T-cell (primary cell): ENCODE data around the gene ZNF492. TPM values are rescaled to one million over a fixed set of nuclear protein-coding genes. Genes with fewer than 3 reads are reported as not detected.

ENCODE experiments used
- ATAC-seq, 4 experiments: fragments of 200-7000 bp in 3 of 4; fragments of 150-1000 bp in 1 of 4; cut with Tn5 transposase; replicated peaks in 1 of 4; 1 replicate in 3 of 4; 2 replicates in 1 of 4; pipeline ENCODE4 v1.10.0; 2021; ENCODE audit warnings: moderate library complexity in 3 of 4, mild to moderate bottlenecking in 2 of 4, moderate number of reproducible peaks in 1 of 4
- CTCF ChIA-PET, 2 donors: fragments of 300-600 bp; sonication (Branson Sonifier 250); formaldehyde crosslinking; loops; one replicate each; lab custom pipeline; 2022; ENCODE audit warnings: antibody characterized with exemption in 2 of 2; lab: Charles Lee
- POLR2A ChIA-PET, 2 donors: fragments of 300-600 bp; sonication (Branson Sonifier 250); formaldehyde crosslinking; loops; one replicate each; lab custom pipeline; 2022; ENCODE audit warnings: antibody characterized with exemption in 2 of 2; lab: Charles Lee
- DNase-seq, 35 experiments: peaks; one replicate each; pipeline versions ENCODE4 v3.0.0 to v3.0.0-alpha.2; 2013 to 2023
- H3K27ac ChIP-seq: one replicate; pipeline ENCODE4 v1.5.1; 2013; ENCODE audit warnings: low read length
- H3K27me3 ChIP-seq, 2 experiments: replicated peaks in 1 of 2; 1 replicate in 1 of 2; 2 replicates in 1 of 2; pipeline versions ENCODE4 v1.6.1 to v1.7.0; 2013; ENCODE audit warnings: low read length in 1 of 2, mixed read lengths in 1 of 2; ENCODE audit not compliant: control insufficient read depth in 2 of 2, insufficient read depth in 2 of 2; ENCODE audit errors: extremely low read depth in 1 of 2
- H3K36me3 ChIP-seq, 2 donors: 1 replicate in 1 of 2; 2 replicates in 1 of 2; pipeline versions ENCODE4 v1.6.1 to v1.7.0; 2013; ENCODE audit warnings: low read length in 1 of 2; ENCODE audit not compliant: control insufficient read depth in 2 of 2, insufficient read depth in 1 of 2; ENCODE audit errors: extremely low read depth in 1 of 2
- H3K4me1 ChIP-seq, 2 experiments: 1 replicate in 1 of 2; 2 replicates in 1 of 2; pipeline versions ENCODE4 v1.6.1 to v1.7.0; 2013; ENCODE audit warnings: low read length in 2 of 2, mixed read lengths in 1 of 2; ENCODE audit not compliant: insufficient read depth in 2 of 2, control insufficient read depth in 1 of 2; ENCODE audit errors: extremely low read depth in 1 of 2
- H3K4me3 ChIP-seq, 2 donors: 1 replicate in 1 of 2; 2 replicates in 1 of 2; pipeline versions ENCODE4 v1.5.1 to v1.7.0; 2013; ENCODE audit warnings: mild to moderate bottlenecking in 2 of 2, low read length in 1 of 2, moderate library complexity in 1 of 2; ENCODE audit not compliant: control insufficient read depth in 1 of 2; ENCODE audit errors: extremely low read depth in 1 of 2
- H3K9me3 ChIP-seq: 2 replicates; pipeline ENCODE4 v1.7.0; 2013
- H3K27ac Mint-ChIP-seq, 2 donors: one replicate each; pipeline ENCODE4 v1.8.0; 2020 to 2021; ENCODE audit warnings: mild to moderate bottlenecking in 2 of 2, mixed read lengths in 2 of 2
- H3K27me3 Mint-ChIP-seq, 2 donors: one replicate each; pipeline ENCODE4 v1.8.0; 2021 to 2022; ENCODE audit warnings: mixed read lengths in 2 of 2
- H3K36me3 Mint-ChIP-seq: one replicate; pipeline ENCODE4 v1.8.0; 2021; ENCODE audit warnings: mixed read lengths
- H3K4me1 Mint-ChIP-seq, 3 donors: one replicate each; pipeline ENCODE4 v1.8.0; 2020 to 2022; ENCODE audit warnings: mixed read lengths in 3 of 3, mild to moderate bottlenecking in 1 of 3
- H3K4me3 Mint-ChIP-seq, 3 donors: one replicate each; pipeline ENCODE4 v1.8.0; 2020 to 2022; ENCODE audit warnings: mild to moderate bottlenecking in 3 of 3, mixed read lengths in 3 of 3, moderate library complexity in 3 of 3
- H3K9me3 Mint-ChIP-seq, 3 donors: one replicate each; pipeline ENCODE4 v1.8.0; 2020 to 2022; ENCODE audit warnings: mixed read lengths in 3 of 3
- WGBS: methylation state at CpG from one replicate; pipeline ENCODE4 v1.1.5; 2013; ENCODE audit warnings: missing lambda C conversion rate; ENCODE audit not compliant: insufficient coverage; 5-methylcytosine and 5-hydroxymethylcytosine counted together
- total RNA-seq, 35 experiments: library from RNA in 6 of 35; stranded (reverse) in 6 of 35; fragments of 120-200 nt in 1 of 35; gene quantifications; one replicate each; pipeline versions ENCODE4 v1.2.1 to v1.2.4 and lab custom pipeline; 2013 to 2026

The ZNF492 gene
- total RNA-seq, 5 donors from 2014 or later (not counting 1 experiment from before 2014, with no cell fraction given), result 0.40 to 1.4 (median 0.79) TPM

- Histone ChIP-seq H3K4me1 (no peaks in the 10 kb centered on the region), H3K27me3 (peaks cover 0 to 21% of the 10 kb centered on the region in 2 experiments), H3K9me3 (no peaks in the 10 kb centered on the region), H3K4me3 (no peak overlapping the region), H3K27ac (no peak overlapping the region), H3K36me3 (no peaks in the 10 kb centered on the region)
- Mint-ChIP-seq H3K4me3 (no peak overlapping the region), H3K36me3 (no peaks in the 10 kb centered on the region), H3K9me3 (peaks cover 6 to 15% (median 11%) of the 10 kb centered on the region in 3 donors), H3K27ac (no peak overlapping the region), H3K27me3 (peaks cover 10 to 14% of the 10 kb centered on the region in 2 donors), H3K4me1 (no peaks in the 10 kb centered on the region)
- POLR2A ChIA-PET, result no interaction called here
- CTCF ChIA-PET, result interaction anchor here in 1 of 2 donors (0.5 kb wide), 1 partner anchor 10 kb away, joined by 3 read pairs; no protein-coding TSS in a partner anchor
- DNase-seq (no peak), ATAC-seq (no peak)
- 77% methylated on average over 18 of the region's 19 CpGs for WGBS
These were observed 31.4 kb upstream of the ZNF492 start for GRCh38 chr19:22602631-22603272.

GRCh38 chr19:22603518-22604440 lies 30.3 kb upstream of the ZNF492 start:
- CTCF ChIA-PET, result no interaction called here
- Histone ChIP-seq H3K27ac (no peak overlapping the region), H3K9me3 (no peaks in the 10 kb centered on the region)

GRCh38 chr19:22604571-22605274 lies 29.4 kb upstream of the ZNF492 start:
- ATAC-seq (no peak), DNase-seq (no peak)
- Mint-ChIP-seq H3K9me3 (peaks cover 0 to 5% (median 1%) of the 10 kb centered on the region in 3 donors), H3K4me1 (no peaks in the 10 kb centered on the region), H3K27me3 (peaks cover 1 to 7% of the 10 kb centered on the region in 2 donors), H3K4me3 (no peak overlapping the region), H3K27ac (no peak overlapping the region), H3K36me3 (no peaks in the 10 kb centered on the region)
- H3K4me1 ChIP-seq, result no peaks in the 10 kb centered on the region
- no peak overlapping the region for H3K27ac ChIP-seq
- 76% methylated on average over 9 of the region's 10 CpGs for WGBS
- no peaks in the 10 kb centered on the region for H3K36me3 ChIP-seq
- peaks cover 0 to 17% of the 10 kb centered on the region in 2 experiments for H3K27me3 ChIP-seq
- POLR2A ChIA-PET, result no interaction called here
- CTCF ChIA-PET, result no interaction called here
- H3K9me3 ChIP-seq, result no peaks in the 10 kb centered on the region
- H3K4me3 ChIP-seq, result no peak overlapping the region

More at GRCh38 chr19:22603518-22604440, 30.3 kb upstream of the ZNF492 start:
- Mint-ChIP-seq H3K27me3 (peaks cover 5 to 14% of the 10 kb centered on the region in 2 donors), H3K9me3 (peaks cover 4 to 8% (median 5%) of the 10 kb centered on the region in 3 donors), H3K4me3 (no peak overlapping the region), H3K36me3 (no peaks in the 10 kb centered on the region), H3K27ac (no peak overlapping the region), H3K4me1 (no peaks in the 10 kb centered on the region)
- DNase-seq (no peak), ATAC-seq (no peak)
- H3K4me3 ChIP-seq, result no peak overlapping the region
- 71% methylated on average over 12 of the region's 14 CpGs for WGBS
- H3K27me3 ChIP-seq, result peaks cover 0 to 17% of the 10 kb centered on the region in 2 experiments
- no peaks in the 10 kb centered on the region for H3K4me1 ChIP-seq
- no peaks in the 10 kb centered on the region for H3K36me3 ChIP-seq
- POLR2A ChIA-PET, result no interaction called here

- no peak overlapping the region for H3K4me3 ChIP-seq
- WGBS, result 63% methylated on average over 1 of the region's 12 CpGs
- Mint-ChIP-seq H3K27me3 (peaks cover 0 to 1% of the 10 kb centered on the region in 2 donors), H3K9me3 (peaks cover 0 to 9% (median 0%) of the 10 kb centered on the region in 3 donors), H3K4me1 (no peaks in the 10 kb centered on the region), H3K4me3 (no peak overlapping the region), H3K27ac (no peak overlapping the region), H3K36me3 (no peaks in the 10 kb centered on the region)
- H3K36me3 ChIP-seq, result no peaks in the 10 kb centered on the region
- H3K9me3 ChIP-seq, result no peaks in the 10 kb centered on the region
- H3K27me3 ChIP-seq, result peaks cover 0 to 11% of the 10 kb centered on the region in 2 experiments
- POLR2A ChIA-PET, result no interaction called here
- no peak for ATAC-seq
- CTCF ChIA-PET, result no interaction called here
- no peak for DNase-seq
- H3K27ac ChIP-seq, result no peak overlapping the region
- H3K4me1 ChIP-seq, result no peaks in the 10 kb centered on the region
These were observed 28.6 kb upstream of the ZNF492 start for GRCh38 chr19:22605275-22606211.

- Histone ChIP-seq H3K9me3 (no peaks in the 10 kb centered on the region), H3K4me3 (no peak overlapping the region), H3K27me3 (peaks cover 0 to 6% of the 10 kb centered on the region in 2 experiments), H3K4me1 (no peaks in the 10 kb centered on the region), H3K36me3 (no peaks in the 10 kb centered on the region), H3K27ac (no peak overlapping the region)
- H3K27me3 Mint-ChIP-seq, result no peaks in the 10 kb centered on the region
- DNase-seq, result no peak
- ATAC-seq, result no peak
- ChIA-PET CTCF (no interaction called here), POLR2A (no interaction called here)
- H3K36me3 Mint-ChIP-seq, result no peaks in the 10 kb centered on the region
- no CpG with 5 or more reads among the region's 2 CpGs for WGBS
- no peak overlapping the region for H3K4me3 Mint-ChIP-seq
- peaks cover 0 to 10% (median 0%) of the 10 kb centered on the region in 3 donors for H3K9me3 Mint-ChIP-seq
- no peak overlapping the region for H3K27ac Mint-ChIP-seq
- H3K4me1 Mint-ChIP-seq, result no peaks in the 10 kb centered on the region
These were observed 27.9 kb upstream of the ZNF492 start for GRCh38 chr19:22606212-22606553.
